Suppressor macrophage treated with lipopolysaccharide for 4 hours (primary cell): ENCODE measurements around the gene PRMT6.
"Not testable (repeated sequence)": the region's sequence is repeated elsewhere in the genome, so short reads cannot be mapped to it uniquely, and the experiment has no call there.

Experiments
- DNase-seq: peaks from one replicate; pipeline ENCODE4 v3.0.0-alpha.2; 2020

The PRMT6 gene

DNA sequence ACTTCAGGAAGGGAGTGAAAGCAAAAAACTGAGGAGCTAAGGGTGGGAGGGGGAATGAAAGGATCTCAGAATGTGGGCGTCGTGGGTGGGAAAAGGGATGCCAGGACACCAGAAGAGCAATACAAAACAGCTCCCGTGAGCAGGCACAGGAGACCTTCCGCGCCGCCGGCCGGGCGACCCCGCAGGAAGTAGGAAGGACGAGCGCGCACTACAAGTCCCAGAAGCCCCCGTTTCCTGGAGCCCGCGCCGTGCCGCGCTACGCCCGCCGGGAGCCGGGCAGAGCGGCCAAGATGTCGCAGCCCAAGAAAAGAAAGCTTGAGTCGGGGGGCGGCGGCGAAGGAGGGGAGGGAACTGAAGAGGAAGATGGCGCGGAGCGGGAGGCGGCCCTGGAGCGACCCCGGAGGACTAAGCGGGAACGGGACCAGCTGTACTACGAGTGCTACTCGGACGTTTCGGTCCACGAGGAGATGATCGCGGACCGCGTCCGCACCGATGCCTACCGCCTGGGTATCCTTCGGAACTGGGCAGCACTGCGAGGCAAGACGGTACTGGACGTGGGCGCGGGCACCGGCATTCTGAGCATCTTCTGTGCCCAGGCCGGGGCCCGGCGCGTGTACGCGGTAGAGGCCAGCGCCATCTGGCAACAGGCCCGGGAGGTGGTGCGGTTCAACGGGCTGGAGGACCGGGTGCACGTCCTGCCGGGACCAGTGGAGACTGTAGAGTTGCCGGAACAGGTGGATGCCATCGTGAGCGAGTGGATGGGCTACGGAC is at the start of gene PRMT6:
TSS of gene PRMT6 (plus strand) at position 249 of the 771 bp plus-strand sequence. CDS start at position 291, 42 bp downstream.
- peak; percentile 76 for DNase-seq

GRCh38 chr1:107009281-107009680 is 47.2 kb upstream of the PRMT6 start:
- no peak for DNase-seq

DNA sequence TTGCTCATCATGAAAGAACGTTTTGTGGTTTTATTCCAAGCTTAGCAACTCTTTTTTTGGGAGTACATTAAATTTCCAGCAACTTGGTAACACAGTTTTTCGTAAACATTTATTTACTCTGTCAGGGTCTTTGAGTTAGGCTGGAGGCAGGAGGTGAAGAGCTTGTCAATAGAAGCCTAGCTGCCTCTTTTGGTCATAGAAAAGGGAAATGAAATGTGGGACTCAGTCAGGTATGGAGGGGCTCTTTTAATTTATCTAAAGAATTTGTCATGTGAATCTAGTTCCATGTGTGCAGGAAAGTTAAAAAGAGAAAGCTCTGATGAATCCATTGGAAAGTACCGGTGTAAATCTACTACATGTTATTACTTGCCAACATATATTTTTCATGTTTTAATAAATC is 45.9 kb upstream of the PRMT6 start:
- no peak for DNase-seq

DNA sequence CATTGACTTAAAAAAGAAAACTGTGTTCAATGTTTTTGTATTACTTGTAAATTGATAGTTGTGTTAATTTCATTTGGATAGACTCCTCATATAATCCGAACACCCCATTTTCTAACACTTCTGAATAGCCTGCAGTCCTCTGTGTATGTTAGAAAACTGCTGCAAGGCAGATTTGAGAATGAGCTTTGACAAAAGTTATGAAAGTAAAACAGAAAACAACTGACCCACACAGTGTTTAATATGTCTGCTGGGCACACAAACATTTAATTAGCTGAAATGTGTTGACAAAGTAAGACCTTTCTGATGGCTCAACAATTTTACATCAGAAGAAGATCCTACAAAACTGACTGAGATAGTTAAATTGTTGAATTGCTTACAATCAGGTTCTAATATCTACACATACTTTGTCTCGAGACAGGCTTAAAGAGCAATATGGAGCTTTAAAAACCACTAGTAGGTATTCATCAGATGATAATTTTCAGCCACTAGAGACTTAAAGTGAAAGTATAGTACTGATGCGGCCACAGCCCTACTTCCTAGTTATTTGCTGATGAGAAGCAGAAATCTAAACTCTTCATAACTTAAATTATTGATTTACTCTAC is 40.0 kb upstream of the PRMT6 start:
- no peak for DNase-seq

GRCh38 chr1:107018445-107018844 is 38.0 kb upstream of the PRMT6 start:
- no peak for DNase-seq

GRCh38 chr1:107019166-107019565 is 37.3 kb upstream of the PRMT6 start:
- no peak for DNase-seq

DNA sequence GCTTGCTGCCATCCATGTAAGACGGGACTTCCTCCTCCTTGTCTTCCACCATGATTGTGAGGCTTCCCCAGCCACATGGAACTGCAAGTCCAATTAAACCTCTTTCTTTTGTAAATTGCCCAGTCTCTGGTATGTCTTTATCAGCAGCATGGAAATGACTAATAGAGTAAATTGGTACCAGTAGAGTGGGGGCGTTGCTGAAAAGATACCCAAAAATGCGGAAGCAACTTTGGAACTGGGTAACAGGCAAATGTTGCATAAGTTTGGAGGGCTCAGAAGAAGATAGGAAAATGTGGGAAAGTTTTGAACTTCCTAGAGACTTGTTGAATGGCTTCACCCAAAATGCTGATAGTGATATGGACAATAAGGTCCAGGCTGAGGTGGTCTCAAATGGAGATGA is 17.6 kb upstream of the PRMT6 start:
- not testable (repeated sequence) for DNase-seq

DNA sequence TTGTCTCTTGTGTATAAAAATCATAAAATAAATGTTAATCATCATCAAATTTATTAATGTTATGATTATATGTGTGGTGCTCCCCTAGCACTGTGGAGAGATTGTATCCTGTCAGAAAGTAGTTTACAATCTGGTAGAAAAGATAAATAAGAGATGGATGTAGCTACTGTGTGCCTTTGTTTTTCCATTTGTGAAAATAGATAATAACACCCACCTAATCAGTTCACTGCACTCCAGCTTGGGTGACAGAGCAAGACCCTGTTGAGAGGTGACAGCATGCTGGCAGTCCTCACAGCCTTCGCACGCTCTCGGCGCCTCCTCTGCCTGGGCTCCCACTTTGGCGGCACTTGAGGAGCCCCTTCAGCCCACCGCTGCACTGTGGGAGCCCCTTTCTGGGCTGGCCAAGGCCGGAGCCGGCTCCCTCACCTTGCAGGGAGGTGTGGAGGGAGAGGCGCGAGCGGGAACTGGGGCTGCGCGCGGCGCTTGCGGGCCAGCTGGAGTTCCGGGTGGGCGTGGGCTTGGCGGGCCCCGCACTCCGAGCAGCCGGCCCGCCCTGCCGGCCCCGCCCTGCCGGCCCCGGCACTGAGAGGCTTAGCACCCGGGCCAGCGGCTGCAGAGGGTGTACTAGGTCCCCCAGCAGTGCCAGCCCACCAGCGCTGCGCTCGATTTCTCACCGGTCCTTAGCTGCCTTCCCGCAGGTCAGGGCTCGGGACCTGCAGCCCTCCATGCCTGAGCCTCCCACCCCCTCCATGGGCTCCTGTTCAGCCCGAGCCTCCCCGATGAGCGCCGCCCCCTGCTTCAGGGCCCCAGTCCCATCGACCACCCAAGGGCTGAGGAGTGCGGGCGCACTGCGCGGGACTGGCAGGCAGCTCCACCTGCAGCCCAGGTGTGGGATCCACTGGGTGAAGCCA is 11.9 kb upstream of the PRMT6 start:
- not testable (repeated sequence) for DNase-seq

- DNase-seq, result no peak
Observed at GRCh38 chr1:107047602-107048001, 8.9 kb upstream of the PRMT6 start.

GRCh38 chr1:107048241-107048640 is 8.2 kb upstream of the PRMT6 start:
- DNase-seq, result peak; percentile 6

DNA sequence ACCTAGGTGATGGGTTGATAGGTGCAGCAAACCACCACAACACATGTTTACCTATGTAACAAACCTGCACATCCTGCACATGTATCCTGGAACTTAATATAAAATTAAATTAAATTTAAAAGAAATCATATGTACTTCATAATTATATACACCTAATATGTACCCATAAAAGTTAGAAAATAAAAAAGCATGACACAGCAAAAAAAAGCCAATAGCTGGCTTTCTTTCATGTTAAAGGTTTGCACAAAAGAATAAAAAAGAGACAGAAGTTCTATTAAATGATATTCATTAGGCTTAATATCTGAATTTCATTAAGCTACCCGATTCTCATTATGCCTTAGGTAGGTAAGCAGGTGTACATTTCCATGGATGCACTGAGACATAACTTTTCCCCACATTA is 5.2 kb upstream of the PRMT6 start:
- DNase-seq, result no peak

- not testable (repeated sequence) for DNase-seq
Observed at GRCh38 chr1:107055919-107056425, 502 bp upstream of the PRMT6 start.

- peak; percentile 37 for DNase-seq
Observed at GRCh38 chr1:107057197-107058133, 991 bp downstream of the PRMT6 start.

DNA sequence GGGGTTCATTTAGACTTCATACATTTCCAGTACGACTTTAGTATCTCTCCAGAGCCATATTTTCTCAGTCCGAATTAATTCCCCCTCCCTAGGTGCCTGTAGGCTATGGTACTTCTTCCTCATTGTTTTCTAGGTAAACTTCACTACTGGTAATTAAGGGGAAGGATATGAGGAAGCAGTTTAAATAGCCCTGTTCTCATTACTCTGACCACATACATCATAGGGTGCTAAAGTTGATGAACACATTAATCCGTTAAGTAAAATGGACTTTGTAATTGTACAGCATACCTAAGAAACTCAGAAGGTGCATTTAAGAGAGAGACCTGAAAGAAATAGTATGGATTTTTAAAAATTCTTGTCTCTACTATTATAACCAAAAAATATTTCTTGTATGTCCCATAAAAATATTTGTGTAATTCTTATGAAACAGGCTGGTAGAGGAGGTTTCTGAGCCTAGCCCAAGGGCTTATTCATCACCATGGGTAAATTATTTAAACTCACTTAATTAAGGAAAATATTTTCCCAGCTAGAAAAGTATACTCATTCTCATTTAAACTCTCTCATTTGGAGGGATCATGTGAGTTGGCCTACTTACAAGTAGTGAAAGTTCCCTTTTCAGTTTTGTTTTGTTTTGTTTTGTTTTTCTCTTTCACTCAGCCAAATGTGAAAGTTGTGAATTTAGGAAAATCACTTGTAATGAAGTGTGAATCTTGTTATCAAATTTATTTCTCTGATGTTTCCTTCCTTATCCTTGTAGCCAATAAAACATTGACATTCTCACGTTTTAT is 2.0 kb downstream of the PRMT6 start:
- DNase-seq, result peak; percentile 42

DNA sequence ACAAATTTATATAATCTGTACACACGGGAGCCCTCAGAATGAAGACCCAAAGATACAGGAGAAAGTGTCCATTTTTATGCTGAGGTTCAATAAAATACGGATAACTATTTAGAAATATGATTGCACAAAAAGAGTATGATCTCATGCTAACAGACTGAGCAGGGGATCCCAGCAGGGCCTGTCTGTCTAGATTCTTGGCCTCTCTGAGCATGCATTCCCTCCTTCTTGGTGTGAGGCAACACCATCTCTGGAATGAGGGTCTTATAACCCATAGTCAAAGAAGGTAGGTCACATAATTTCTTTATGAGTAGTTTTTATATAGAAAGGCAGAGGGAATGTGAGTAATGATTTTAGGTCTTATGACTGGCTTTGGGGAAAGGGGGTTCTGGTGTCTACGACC is 5.4 kb downstream of the PRMT6 start:
- DNase-seq, result no peak

- DNase-seq, result no peak
Observed at GRCh38 chr1:107073493-107073892, 17.0 kb downstream of the PRMT6 start.

- no peak for DNase-seq
Observed at GRCh38 chr1:107076841-107077240, 20.4 kb downstream of the PRMT6 start.

GRCh38 chr1:107079249-107079648 is 22.8 kb downstream of the PRMT6 start:
- no peak for DNase-seq

DNA sequence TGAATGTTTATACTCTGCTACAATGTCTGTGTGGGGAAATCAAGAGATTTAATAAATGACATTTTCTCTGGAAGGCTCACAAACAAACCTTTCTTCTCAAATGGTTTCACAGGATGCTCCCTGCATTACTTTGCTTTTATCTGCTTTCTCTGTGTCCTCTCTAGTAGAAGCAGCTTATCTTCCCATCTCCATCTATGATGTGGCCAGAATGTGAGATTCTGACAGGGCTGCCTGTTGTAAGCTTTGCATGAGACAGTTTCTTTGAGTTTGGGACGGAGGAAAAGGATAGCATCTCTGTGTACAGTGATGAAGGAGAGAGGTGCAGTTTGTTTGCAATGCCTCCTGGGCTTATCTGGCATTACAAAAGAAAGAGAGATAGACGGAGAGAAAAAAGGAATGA is 24.6 kb downstream of the PRMT6 start:
- no peak for DNase-seq

- DNase-seq, result no peak
Observed at GRCh38 chr1:107091418-107091817, 34.9 kb downstream of the PRMT6 start.

- not testable (repeated sequence) for DNase-seq
Observed at GRCh38 chr1:107093395-107093794, 36.9 kb downstream of the PRMT6 start.
